Activated B cell treated with CpG ODN at 0.5 μM for 24 hours (primary cell): Measurements from ENCODE around the gene ZSCAN5C. TPM values are rescaled to one million over a fixed set of nuclear protein-coding genes. Genes with fewer than 3 reads are reported as not detected.

ENCODE experiments used
- ATAC-seq: fragments of 200-7000 bp; cut with Tn5 transposase; one replicate; pipeline ENCODE4 v1.10.0; 2021; ENCODE audit warnings: low read depth, mild to moderate bottlenecking, moderate library complexity
- CTCF ChIA-PET: fragments of 350-600 bp; sonication (Branson Sonifier 250); formaldehyde crosslinking; loops from one replicate; lab custom pipeline; 2021; ENCODE audit warnings: antibody characterized with exemption; lab: Charles Lee
- POLR2A ChIA-PET: fragments of 350-600 bp; sonication (Branson Sonifier 250); formaldehyde crosslinking; loops from one replicate; lab custom pipeline; 2021; ENCODE audit warnings: antibody characterized with exemption; lab: Charles Lee
- DNase-seq: peaks from one replicate; pipeline ENCODE4 v3.0.0; 2022
- H3K27ac Mint-ChIP-seq: one replicate; pipeline ENCODE4 v1.8.0; 2020; ENCODE audit warnings: mixed read lengths
- H3K27me3 Mint-ChIP-seq: one replicate; pipeline ENCODE4 v1.8.0; 2021; ENCODE audit warnings: mixed read lengths
- H3K36me3 Mint-ChIP-seq: one replicate; pipeline ENCODE4 v1.8.0; 2021; ENCODE audit warnings: low read depth, mixed read lengths
- H3K4me1 Mint-ChIP-seq: one replicate; pipeline ENCODE4 v1.8.0; 2021; ENCODE audit warnings: mixed read lengths
- H3K4me3 Mint-ChIP-seq: one replicate; pipeline ENCODE4 v1.8.0; 2020; ENCODE audit warnings: mild to moderate bottlenecking, mixed read lengths
- H3K9me3 Mint-ChIP-seq: one replicate; pipeline ENCODE4 v1.8.0; 2020; ENCODE audit warnings: mixed read lengths
- intact Hi-C: fragments of 100-400 bp; cut with micrococcal nuclease; formaldehyde crosslinking; loops from one replicate; pipeline ENCODE4 v1.15.1; 2024
- total RNA-seq: library from RNA; stranded (reverse); gene quantifications from 2 replicates; pipeline ENCODE4 v1.2.3, GENCODE V29; 2022
- TF ChIP-seq, protein P1 (sequence below): fragments of 200-600 bp; IDR thresholded peaks from one replicate; pipeline ENCODE4 v1.8.0; 2022; ENCODE audit warnings: antibody characterized with exemption, mild to moderate bottlenecking

ZSCAN5C gene, protein sequence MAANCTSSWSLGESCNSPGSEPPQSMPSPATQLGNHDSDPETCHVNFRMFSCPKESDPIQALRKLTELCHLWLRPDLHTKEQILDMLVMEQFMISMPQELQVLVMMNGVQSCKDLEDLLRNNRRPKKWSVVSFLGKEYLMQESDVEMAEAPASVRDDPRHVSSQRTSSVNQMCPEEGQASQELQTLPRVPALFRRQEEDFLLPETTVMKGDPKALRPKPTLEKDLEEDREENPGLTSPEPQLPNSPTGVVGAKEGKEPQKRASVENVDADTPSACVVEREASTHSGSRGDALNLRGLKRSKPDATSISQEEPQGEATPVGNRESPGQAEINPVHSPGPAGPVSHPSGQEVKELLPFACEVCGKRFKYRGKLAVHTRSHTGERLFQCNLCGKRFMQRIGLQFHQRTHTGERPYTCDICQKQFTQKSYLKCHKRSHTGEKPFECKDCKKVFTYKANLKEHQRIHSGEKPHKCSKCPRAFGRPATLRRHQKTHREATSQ
- total RNA-seq = not detected in 2 replicates

DNA sequence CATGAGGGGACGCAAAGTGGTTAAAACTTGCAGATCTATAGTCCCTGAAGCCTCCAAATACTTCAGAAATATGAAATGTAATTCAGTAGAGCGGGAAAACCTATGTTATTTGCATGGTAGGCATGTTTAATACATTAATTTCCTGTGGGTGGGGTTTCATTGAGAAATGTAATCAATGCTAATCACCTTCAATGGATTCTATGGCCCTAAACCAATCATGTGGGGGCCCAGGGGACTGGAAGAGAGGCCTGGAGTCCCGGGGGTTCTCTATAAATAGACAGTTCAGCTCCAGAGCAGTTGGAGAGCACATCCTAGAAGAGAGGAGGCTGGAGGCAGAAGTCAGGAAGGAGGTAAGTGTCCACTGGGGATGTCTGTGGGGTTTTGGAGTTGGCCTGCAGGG, at the start of gene ZSCAN5C:
Gene ZSCAN5C, plus strand, starts transcription at position 301 of the 400 bp plus-strand sequence. CDS start 3,641 bp downstream, outside the sequence.
- ChIA-PET CTCF (no interaction called here), POLR2A (no interaction called here)
- H3K9me3 Mint-ChIP-seq = no peaks in the 10 kb centered on the region
- H3K36me3 Mint-ChIP-seq = no peaks in the 10 kb centered on the region
- H3K27me3 Mint-ChIP-seq = peaks cover 4% of the 10 kb centered on the region
- DNase-seq = no peak
- intact Hi-C loops = no loop called here
- TF ChIP-seq, protein P1, sequence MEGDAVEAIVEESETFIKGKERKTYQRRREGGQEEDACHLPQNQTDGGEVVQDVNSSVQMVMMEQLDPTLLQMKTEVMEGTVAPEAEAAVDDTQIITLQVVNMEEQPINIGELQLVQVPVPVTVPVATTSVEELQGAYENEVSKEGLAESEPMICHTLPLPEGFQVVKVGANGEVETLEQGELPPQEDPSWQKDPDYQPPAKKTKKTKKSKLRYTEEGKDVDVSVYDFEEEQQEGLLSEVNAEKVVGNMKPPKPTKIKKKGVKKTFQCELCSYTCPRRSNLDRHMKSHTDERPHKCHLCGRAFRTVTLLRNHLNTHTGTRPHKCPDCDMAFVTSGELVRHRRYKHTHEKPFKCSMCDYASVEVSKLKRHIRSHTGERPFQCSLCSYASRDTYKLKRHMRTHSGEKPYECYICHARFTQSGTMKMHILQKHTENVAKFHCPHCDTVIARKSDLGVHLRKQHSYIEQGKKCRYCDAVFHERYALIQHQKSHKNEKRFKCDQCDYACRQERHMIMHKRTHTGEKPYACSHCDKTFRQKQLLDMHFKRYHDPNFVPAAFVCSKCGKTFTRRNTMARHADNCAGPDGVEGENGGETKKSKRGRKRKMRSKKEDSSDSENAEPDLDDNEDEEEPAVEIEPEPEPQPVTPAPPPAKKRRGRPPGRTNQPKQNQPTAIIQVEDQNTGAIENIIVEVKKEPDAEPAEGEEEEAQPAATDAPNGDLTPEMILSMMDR = no peak
- H3K4me1 Mint-ChIP-seq = no peaks in the 10 kb centered on the region
- no peak within 1 kb of the TSS for H3K27ac Mint-ChIP-seq
- H3K4me3 Mint-ChIP-seq = no peak within 1 kb of the TSS
- no peak for ATAC-seq

DNA sequence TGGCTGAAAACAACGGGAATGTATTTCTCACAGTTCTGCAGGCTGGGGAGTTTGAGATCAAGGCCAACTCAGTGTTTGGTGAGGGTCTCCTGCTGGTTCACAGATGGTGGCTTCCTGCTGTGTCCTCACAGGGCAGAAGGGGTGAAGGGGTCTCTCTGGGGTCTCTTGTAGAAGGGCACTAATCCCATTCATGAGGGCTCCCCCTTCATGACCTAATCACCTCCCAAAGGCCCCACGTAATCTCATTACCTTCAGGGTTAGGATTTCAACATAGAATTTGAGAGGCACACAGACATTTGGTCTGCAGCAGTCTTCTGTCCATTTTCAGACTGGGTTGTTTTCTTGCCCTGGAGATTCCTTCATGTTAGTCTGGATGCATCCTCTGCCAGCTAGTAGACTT, 49.4 kb upstream of the ZSCAN5C start:
- Mint-ChIP-seq H3K9me3 (no peaks in the 10 kb centered on the region), H3K36me3 (peaks cover 62% of the 10 kb centered on the region), H3K4me3 (no peak overlapping the region), H3K4me1 (no peaks in the 10 kb centered on the region), H3K27me3 (no peaks in the 10 kb centered on the region), H3K27ac (no peak overlapping the region)
- intact Hi-C loops = no loop called here
- ATAC-seq (no peak), DNase-seq (no peak)
- CTCF ChIA-PET = interaction anchor here (0.6 kb wide), 1 partner anchor 72 kb away, joined by 4 read pairs; no protein-coding TSS in a partner anchor
- TF ChIP-seq, protein P1 = no peak
- POLR2A ChIA-PET = no interaction called here

DNA sequence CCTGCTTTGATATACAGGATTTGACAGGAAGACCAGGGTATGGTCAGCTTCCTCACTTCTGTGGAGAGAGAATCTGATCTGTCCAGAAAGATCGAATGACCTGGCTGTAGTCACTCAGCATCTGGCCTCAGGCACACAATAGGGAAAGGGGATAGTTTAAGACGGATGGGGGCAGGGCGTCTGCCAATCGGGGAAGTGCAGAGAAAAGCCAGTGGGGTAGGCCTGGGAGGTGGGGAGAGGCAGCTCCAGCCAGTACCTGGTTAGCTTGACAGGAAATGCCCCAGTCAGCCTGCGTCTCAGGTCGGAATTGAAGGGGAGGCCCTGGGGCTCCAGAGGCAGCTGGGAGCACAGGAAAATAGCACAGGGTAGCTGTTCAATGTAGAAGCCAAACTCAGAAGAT, 48.6 kb upstream of the ZSCAN5C start:
- no peak for DNase-seq
- POLR2A ChIA-PET = no interaction called here
- Mint-ChIP-seq H3K9me3 (no peaks in the 10 kb centered on the region), H3K4me3 (no peak overlapping the region), H3K27ac (no peak overlapping the region), H3K4me1 (no peaks in the 10 kb centered on the region), H3K36me3 (peaks cover 61% of the 10 kb centered on the region), H3K27me3 (no peaks in the 10 kb centered on the region)
- intact Hi-C loops = no loop called here
- CTCF ChIA-PET = no interaction called here
- TF ChIP-seq, protein P1 = no peak
- ATAC-seq = no peak

DNA sequence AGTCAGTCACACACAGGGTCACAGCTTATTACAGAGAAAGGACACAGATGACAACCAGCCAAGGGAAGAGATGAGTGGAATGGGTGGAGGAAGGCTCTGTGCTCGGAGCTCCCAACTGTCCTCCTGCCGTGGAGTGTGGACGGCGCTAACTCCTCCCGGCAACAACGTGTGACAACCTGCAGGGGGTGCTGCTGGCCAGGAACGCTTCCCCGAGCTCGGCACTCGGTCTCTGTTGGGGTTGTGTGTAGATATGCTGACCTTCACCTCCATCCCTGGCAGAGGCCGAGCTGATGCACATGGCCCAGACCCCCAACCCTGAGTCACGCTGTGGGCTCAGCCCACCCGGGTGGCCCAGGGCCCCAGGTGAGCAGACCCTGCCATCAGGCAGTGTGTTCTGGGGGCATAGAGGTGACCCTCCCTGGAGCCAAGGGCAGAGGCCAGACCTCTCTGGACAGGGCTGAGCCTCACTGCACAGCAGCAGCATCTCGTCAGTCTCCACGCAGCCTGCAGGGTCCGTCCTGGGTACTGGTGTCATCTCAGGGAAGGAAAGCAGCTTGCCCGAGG, 46.9 kb upstream of the ZSCAN5C start:
- ChIA-PET CTCF (interaction anchor here (0.8 to 1.4 kb wide), 3 partner anchors 17 to 178 kb away, joined by 3 to 6 read pairs (median 5); no protein-coding TSS in a partner anchor), POLR2A (no interaction called here)
- H3K27me3 Mint-ChIP-seq = no peaks in the 10 kb centered on the region
- intact Hi-C loops = no loop called here
- ATAC-seq = no peak
- H3K4me3 Mint-ChIP-seq = no peak overlapping the region
- no peak for DNase-seq
- no peaks in the 10 kb centered on the region for H3K4me1 Mint-ChIP-seq
- TF ChIP-seq, protein P1 = no peak
- H3K9me3 Mint-ChIP-seq = no peaks in the 10 kb centered on the region
- no peak overlapping the region for H3K27ac Mint-ChIP-seq
- peaks cover 59% of the 10 kb centered on the region for H3K36me3 Mint-ChIP-seq

DNA sequence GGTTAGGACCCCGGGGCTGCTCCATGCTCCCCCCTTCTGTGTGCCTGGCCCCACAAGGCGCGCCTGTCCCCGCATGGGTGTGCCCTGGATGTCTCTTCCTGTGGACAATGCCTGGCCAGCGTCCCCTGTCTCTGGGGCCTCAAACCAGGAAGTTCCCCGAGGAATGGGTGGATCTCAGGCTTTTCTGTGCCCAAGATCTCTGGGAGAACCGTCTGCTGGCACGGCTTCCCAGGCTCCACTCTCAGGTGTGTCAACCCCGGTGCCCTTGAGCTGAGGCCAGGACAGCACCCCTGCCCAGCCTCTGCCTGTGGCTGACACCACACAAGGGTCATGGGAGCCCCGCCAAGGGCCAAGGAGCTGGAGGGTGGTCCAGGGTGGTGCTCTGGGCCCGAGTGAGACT, 45.3 kb upstream of the ZSCAN5C start:
- Mint-ChIP-seq H3K9me3 (no peaks in the 10 kb centered on the region), H3K27me3 (no peaks in the 10 kb centered on the region), H3K4me3 (no peak overlapping the region), H3K36me3 (peaks cover 61% of the 10 kb centered on the region), H3K27ac (no peak overlapping the region), H3K4me1 (no peaks in the 10 kb centered on the region)
- TF ChIP-seq, protein P1 = no peak
- intact Hi-C loops = no loop called here
- DNase-seq (no peak), ATAC-seq (no peak)
- ChIA-PET POLR2A (no interaction called here), CTCF (no interaction called here)
